Gastrocnemius medialis (tissue), 4 donors: ENCODE results near the gene SUSD3. TPM values are rescaled to one million over a fixed set of nuclear protein-coding genes. Genes with fewer than 3 reads are reported as not detected.

Source experiments
- ATAC-seq, 2 donors: fragments of 150-250 bp; one replicate each; pipeline ENCODE4 v1.9.1; 2016
- DNase-seq, 2 donors: peaks; one replicate each; pipeline ENCODE4 v3.0.0-alpha.2; 2019
- H3K27ac ChIP-seq, 4 donors: fragments of 200-600 bp; sonication (generic); 1 replicate in 1 of 4; 2 replicates in 3 of 4; pipeline ENCODE4 v1.5.1; 2016 to 2018; ENCODE audit warnings: mild to moderate bottlenecking in 2 of 4, moderate library complexity in 1 of 4
- H3K27me3 ChIP-seq, 3 donors: fragments of 200-600 bp; sonication (generic) in 2 of 3; 1 replicate in 1 of 3; 2 replicates in 2 of 3; pipeline versions ENCODE4 v1.5.1 to v1.6.0; 2016 to 2019; ENCODE audit warnings: mild to moderate bottlenecking in 1 of 3, moderate library complexity in 1 of 3
- H3K36me3 ChIP-seq, 2 donors: fragments of 200-600 bp; sonication (generic) in 1 of 2; one replicate each; pipeline ENCODE4 v1.5.1; 2017 to 2018
- H3K4me1 ChIP-seq, 2 donors: fragments of 200-600 bp; sonication (generic) in 1 of 2; one replicate each; pipeline ENCODE4 v1.5.1; 2016 to 2017; ENCODE audit warnings: mild to moderate bottlenecking in 2 of 2
- H3K4me3 ChIP-seq, 4 donors: fragments of 200-600 bp; sonication (generic) in 3 of 4; 1 replicate in 1 of 4; 2 replicates in 3 of 4; pipeline ENCODE4 v1.5.1; 2016 to 2019; ENCODE audit warnings: mild to moderate bottlenecking in 2 of 4
- H3K9me3 ChIP-seq, 3 donors: fragments of 200-600 bp; sonication (generic) in 2 of 3; 1 replicate in 1 of 3; 2 replicates in 2 of 3; pipeline ENCODE4 v1.5.1; 2016 to 2019
- CTCF ChIP-seq, 5 experiments: fragments of 450-650 bp in 3 of 5; fragments of 200-600 bp in 2 of 5; sonication (generic) in 2 of 5; IDR thresholded peaks in 4 of 5; conservative IDR thresholded peaks in 1 of 5; 1 replicate in 4 of 5; 2 replicates in 1 of 5; pipeline ENCODE4 v1.5.1; 2016 to 2019; ENCODE audit warnings: antibody characterized with exemption in 5 of 5, mild to moderate bottlenecking in 3 of 5, moderate library complexity in 3 of 5
- POLR2A ChIP-seq, 2 donors: fragments of 450-650 bp; IDR thresholded peaks; one replicate each; pipeline ENCODE4 v1.6.1; 2017; ENCODE audit warnings: antibody characterized with exemption in 2 of 2, mild to moderate bottlenecking in 2 of 2, moderate library complexity in 2 of 2
- in situ Hi-C, 4 donors: fragments of 200-750 bp; cut with MboI; loops; one replicate each; pipeline versions ENCODE4 v1.15.0 to v1.8.0; 2017; ENCODE audit warnings: low sequenced_read_pairs in 4 of 4
- intact Hi-C: fragments of 100-400 bp; cut with DNase I; formaldehyde crosslinking; loops from one replicate; pipeline ENCODE4 v1.15.1; 2023; ENCODE audit warnings: low total_unique reads
- total RNA-seq, 4 donors: library from RNA; depleted of rRNA; stranded (reverse); fragments of >200 nt; gene quantifications; one replicate each; pipeline versions ENCODE4 v1.1.0 to v1.2.3, GENCODE V29; 2016

SUSD3 gene
- total RNA-seq, 4 donors from 2014 or later = 0.51 to 0.61 TPM; not detected in 2

- peak in 1 of 2 donors; percentile 14 for DNase-seq
- Histone ChIP-seq H3K27ac (no peak overlapping the region), H3K4me3 (no peak overlapping the region), H3K27me3 (no peaks in the 10 kb centered on the region), H3K4me1 (peaks cover 3 to 11% of the 10 kb centered on the region in 2 donors), H3K36me3 (peaks cover 0 to 43% of the 10 kb centered on the region in 2 donors), H3K9me3 (no peaks in the 10 kb centered on the region)
- intact Hi-C loops (no loop called here), in situ Hi-C loops (loop anchor here in 1 of 4 donors (25.0 kb wide), 1 partner anchor 352 kb away; the partner anchor contains the start of genes FAM120A and FAM120AOS)
- ATAC-seq = no peak
- TF ChIP-seq CTCF (IDR thresholded peaks at IDR 0.05 in 4 of 5, conservative IDR thresholded peaks at IDR 0.05 in 1 of 5) = no peak
Measured at GRCh38 chr9:93110311-93110855, 51.9 kb downstream of the SUSD3 start.

- no peaks in the 10 kb centered on the region for H3K27me3 ChIP-seq
- no peaks in the 10 kb centered on the region for H3K9me3 ChIP-seq
- H3K4me3 ChIP-seq = no peak overlapping the region
- in situ Hi-C loops (loop anchor here in 1 of 4 donors (25.0 kb wide), 1 partner anchor 351 kb away; the partner anchor contains the start of genes FAM120A and FAM120AOS), intact Hi-C loops (no loop called here)
- no peak overlapping the region for H3K27ac ChIP-seq
- ATAC-seq (no peak), DNase-seq (no peak)
- peaks cover 3 to 7% of the 10 kb centered on the region in 2 donors for H3K4me1 ChIP-seq
- TF ChIP-seq POLR2A (IDR thresholded peaks at IDR 0.05) = no peak
- TF ChIP-seq CTCF (IDR thresholded peaks at IDR 0.05 in 4 of 5, conservative IDR thresholded peaks at IDR 0.05 in 1 of 5) = no peak
- H3K36me3 ChIP-seq = peaks cover 0 to 43% of the 10 kb centered on the region in 2 donors
Measured at GRCh38 chr9:93111001-93111370, 52.5 kb downstream of the SUSD3 start.

- Histone ChIP-seq H3K36me3 (peaks cover 0 to 43% of the 10 kb centered on the region in 2 donors), H3K27me3 (no peaks in the 10 kb centered on the region), H3K4me1 (peaks cover 7 to 10% of the 10 kb centered on the region in 2 donors), H3K4me3 (no peak overlapping the region), H3K27ac (no peak overlapping the region), H3K9me3 (no peaks in the 10 kb centered on the region)
- in situ Hi-C loops (loop anchor here in 1 of 4 donors (25.0 kb wide), 1 partner anchor 351 kb away; the partner anchor contains the start of genes FAM120A and FAM120AOS), intact Hi-C loops (no loop called here)
- ATAC-seq (no peak), DNase-seq (peak in 1 of 2 donors; percentile 8)
- TF ChIP-seq POLR2A (IDR thresholded peaks at IDR 0.05) (no peak), CTCF (IDR thresholded peaks at IDR 0.05 in 4 of 5, conservative IDR thresholded peaks at IDR 0.05 in 1 of 5) (no peak)
Measured at GRCh38 chr9:93111371-93112115, 53.0 kb downstream of the SUSD3 start.

GRCh38 chr9:93112116-93112863, 53.8 kb downstream of the SUSD3 start:
- DNase-seq (peak in 1 of 2 donors; percentile 10), ATAC-seq (no peak)
- no peak overlapping the region for H3K4me3 ChIP-seq
- peaks cover 7 to 10% of the 10 kb centered on the region in 2 donors for H3K4me1 ChIP-seq
- intact Hi-C loops (no loop called here), in situ Hi-C loops (loop anchor here in 1 of 4 donors (25.0 kb wide), 1 partner anchor 350 kb away; the partner anchor contains the start of genes FAM120A and FAM120AOS)
- no peaks in the 10 kb centered on the region for H3K9me3 ChIP-seq
- peaks cover 0 to 43% of the 10 kb centered on the region in 2 donors for H3K36me3 ChIP-seq
- H3K27ac ChIP-seq = no peak overlapping the region
- H3K27me3 ChIP-seq = no peaks in the 10 kb centered on the region
- TF ChIP-seq CTCF (IDR thresholded peaks at IDR 0.05 in 4 of 5, conservative IDR thresholded peaks at IDR 0.05 in 1 of 5) (no peak), POLR2A (IDR thresholded peaks at IDR 0.05) (no peak)
